Stimulated activated CD4-positive, alpha-beta T cell treated with anti-CD3 and anti-CD28 coated beads, Interleukin-1b, Interleukin-23, amount 100 ng/mL, for 48 hours (primary cell): ENCODE data around the gene IRF2BPL.
"Not testable (repeated sequence)": the region's sequence is repeated elsewhere in the genome, so short reads cannot be mapped to it uniquely, and the experiment has no call there.

Source experiments
- DNase-seq: peaks from one replicate; pipeline ENCODE4 v3.0.0-alpha.2; 2020

The IRF2BPL gene

DNA sequence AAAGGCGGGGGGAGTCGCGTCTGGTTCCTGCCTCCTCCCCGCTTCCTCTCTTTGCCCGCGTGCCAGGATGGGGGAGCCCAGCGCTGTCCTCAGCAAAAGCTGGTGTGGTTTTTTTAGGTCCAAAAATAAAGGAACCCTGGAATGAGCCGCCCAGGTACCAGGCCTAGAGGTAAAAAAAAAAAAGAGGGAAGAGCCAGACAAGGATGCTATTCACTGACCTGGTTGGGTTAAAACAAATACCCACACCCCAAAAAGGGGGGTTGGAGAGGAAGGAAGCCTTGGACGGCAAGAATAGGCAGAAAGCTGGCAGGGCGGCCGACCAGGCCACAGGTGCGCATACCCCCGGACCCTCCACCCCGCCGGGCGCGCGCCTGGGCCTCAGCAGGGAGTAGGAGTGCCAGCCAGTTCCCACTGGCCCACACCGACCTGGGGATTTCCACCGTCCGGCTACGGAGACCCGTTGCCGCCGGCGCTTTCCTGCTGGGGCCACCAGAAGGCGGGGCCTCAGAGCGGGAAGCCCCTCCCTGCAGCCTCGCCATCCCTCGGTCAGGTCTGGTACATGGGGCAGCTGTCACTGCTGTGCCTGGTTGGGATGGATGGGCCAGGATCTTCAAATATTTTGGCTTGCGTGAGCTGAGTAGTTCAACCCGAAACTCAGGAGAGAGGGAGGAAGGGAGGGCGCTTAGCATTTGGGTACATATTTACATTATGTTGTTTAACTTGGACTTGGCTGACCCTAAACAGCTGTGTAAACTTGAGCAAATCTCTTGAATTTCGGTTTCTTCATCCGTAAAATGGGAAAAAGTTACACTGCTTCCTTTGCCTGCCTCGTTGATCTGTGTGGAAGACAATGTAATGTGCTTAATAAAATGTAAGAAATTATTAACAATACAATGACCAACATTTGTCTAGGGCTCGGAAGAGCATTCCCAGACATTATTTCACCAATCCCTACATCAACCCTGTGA lies 5.4 kb upstream of the IRF2BPL start:
- peak; percentile 87 for DNase-seq

DNA sequence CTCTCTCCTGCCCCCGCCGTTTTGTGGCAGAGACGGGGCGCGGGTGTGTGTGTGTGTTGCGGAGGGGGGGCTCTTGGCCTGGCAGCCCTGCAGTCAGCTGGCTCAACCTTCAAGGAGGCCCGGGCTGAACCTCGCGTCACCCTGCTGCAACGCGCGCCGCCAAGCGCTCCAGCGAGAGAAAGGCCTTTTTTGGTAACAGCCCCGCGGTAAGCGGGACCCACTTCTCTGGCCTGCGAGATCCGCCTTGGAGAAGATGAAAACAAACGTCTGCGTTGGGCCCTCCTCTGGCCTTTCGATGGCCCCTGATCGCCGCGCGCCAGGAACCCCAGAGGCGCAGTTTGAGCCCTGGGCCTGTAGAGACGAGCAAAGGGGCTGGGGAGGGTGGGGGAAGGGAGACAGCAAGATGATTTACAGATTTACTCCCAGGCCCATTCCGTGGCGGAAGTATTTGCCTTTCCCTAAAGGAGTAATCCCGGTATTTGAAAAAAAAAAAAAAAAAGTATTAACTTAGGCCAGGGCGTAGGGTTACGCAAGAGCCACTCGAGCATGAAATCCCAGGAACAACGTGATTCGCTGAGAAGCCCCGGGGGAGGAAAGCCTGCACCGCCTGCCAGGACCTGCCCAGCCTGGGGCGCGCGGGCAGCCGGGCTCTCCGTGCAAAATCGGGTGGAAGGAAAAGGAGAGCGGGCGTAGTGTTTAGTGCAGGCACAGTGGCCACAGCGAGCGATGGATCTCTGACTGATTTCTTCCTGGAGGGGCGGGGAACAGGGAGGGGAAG lies 4.5 kb upstream of the IRF2BPL start:
- peak; percentile 82 for DNase-seq

DNA sequence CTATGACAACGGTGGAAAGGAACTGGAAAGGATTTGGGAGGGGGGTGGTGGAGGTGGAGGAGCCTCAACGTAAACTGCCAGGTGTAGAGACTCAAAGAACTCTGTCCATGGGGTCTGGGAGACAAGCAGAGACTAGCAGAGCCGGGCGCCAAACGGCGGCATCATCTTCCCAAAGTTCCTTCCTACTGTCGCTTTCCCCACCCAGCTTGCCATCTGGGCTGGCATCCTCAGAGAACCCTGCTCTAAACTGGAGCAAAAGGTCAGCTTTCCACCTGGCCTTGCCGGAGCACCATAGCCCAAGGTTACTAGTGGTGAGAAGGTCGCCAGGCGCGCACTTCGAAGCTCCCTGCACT lies 4.0 kb upstream of the IRF2BPL start:
- DNase-seq: no peak

DNA sequence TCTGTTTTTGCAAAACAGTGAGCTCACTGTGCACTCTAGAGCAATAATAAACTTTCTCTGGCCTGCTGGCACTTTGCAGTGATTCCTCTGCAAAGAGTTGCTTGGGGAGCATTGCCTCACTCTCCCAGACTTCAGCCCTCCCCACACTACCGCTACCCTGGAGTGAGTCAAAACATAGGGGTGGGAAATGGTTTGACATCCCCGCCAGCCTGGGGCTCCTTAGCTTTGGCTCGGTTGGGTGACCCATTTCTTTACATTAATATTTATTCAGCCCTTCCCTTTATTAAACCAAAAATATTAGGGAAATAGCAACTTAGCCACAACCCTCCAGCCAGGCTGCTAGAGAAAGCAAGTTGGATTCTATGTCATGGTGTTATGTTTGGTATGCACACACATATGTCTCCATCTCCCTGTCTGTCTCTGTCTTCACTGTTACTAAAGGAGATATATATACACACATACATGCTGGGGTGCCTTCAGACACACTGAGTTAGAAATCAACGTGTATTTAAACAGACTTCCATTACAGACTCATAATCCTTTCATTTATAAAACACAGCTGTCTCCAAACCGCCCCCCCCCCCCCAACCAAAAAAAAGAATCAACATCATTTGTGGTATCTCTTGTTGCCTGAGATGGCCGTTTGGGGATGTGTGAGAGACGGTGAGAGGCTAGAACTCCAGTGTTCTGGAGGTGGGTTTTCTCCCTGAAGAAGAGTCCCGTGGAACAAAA lies 3.4 kb upstream of the IRF2BPL start:
- no peak for DNase-seq

DNA sequence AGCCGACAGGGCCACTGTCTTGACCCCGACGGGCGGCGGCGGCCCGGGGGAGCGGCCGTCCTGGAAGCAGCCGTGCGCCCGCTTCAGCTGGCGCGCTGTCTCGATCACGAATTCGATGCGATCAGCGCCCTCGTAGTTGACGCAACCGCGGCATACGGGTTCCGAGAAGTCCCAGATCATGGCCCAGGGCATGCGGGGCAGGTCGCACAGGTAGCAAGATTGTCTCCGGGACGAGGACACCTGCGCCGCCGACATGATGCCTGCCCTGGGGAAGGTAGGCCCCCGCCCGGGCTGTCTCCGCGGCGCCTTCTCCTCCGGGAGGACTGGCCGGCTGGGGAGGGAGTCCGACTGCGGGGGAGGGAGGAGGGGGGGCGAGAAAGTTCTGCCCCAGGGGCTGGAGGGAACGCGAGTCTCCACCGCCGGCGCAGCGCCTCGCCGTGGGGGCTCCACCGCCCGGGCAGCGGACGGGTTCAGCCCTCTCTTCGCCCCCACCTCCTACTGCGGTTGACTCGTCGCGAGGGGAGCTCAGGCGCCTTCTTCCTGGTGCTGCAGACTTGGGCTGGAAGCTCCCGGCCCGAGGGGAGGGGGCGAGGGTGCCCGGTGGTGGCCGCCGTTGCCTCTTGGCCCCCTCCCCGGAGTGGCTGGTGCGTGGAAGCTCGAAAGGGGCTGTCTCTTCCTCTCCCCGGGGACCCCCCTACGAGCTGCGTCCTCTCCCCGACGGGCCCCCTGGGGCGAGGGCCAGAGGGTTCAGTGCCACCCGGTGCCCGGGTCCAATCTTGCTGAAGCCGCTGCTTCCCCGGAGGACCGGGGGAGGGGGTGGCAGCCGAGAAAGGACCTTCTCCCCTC lies 747 bp downstream of the IRF2BPL start:
- peak; percentile 65 for DNase-seq

DNA sequence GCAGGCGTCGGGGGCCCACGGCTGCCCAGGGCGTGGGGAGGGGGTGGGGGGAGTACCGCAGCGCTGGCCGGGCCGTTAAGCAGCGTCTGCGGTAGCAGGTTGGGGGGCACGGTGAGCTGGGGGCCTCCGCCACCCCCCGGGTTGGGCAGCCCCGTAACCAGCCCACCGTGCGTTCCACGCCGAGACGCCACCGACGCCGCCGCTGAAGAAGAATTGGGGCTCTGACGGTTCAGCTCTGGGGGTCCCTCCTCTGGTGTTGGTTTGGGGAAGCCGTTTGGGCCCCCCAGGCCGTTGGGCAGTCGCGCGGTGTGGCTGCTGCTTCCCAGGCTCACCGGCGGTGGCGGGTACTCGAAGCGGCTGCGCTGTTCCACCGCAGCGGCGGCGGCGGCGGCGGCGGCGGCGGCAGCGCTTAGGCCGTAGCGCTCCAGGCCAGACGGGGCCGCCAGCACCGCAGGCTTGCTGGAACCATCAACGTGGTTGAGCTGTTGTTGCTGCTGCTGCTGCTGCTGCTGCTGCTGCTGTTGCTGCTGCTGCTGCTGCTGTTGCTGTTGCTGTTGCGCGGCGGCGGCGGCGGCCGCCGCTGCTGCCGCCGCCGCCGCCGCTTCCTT lies 1.5 kb downstream of the IRF2BPL start:
- peak; percentile 48 for DNase-seq

DNA sequence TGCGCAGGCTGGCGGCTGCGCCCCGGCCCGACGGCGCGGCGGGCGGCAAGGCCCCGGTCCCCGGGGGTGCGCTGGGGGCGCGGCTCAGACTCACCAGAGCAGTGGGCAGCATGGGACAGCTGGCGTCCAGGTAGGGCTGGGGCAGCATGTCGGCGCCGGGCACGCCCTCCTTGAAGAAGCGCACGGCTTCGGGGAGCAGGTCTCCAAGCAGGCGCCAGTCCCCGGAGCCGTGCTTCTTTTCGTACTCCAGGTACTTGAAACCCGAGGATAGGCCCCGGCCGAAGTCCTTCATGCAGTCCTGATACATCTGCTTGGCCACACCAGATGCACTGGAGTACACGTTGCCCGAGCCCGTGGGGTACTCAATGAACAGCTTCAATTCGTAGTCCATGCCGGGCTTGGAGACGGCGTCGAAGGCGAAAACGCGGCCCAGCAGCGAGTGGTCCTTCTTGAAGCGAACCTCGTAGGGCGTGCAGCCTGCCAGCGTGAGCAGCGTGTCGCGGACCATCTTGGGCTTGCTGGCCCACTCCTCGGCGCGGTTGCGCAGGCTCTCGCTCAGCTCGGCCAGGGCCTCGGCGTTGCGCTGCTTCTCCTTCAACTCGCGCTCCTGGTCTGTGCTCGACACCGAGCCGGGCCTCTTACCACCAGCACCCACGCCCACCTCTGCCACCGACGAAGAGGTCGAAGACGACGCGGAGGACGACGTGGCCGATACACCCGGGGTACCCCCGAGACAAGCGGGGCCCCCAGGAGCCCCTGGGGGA lies 2.2 kb downstream of the IRF2BPL start:
- DNase-seq: no peak

DNA sequence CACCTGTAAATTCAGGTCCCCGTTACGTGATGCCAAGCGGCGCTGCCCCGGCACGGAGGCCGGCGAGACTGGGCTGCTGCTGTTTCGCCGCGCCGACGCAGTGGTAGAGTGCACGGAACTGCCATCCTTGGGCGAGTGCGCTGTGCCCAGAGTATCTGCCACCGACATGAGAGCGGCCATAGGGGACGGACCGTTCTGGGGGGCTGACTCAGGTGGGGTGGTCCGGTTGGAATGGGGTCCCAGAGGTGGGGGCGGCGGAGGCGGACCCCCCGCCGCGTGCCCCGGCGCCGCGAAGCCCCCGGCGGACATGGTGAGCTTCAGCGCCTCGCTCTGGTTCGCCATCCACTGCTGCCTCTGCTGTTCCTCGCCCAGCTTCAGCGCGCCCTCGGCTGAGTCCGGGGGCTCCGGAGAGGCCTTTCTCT lies 2.8 kb downstream of the IRF2BPL start:
- no peak for DNase-seq

DNA sequence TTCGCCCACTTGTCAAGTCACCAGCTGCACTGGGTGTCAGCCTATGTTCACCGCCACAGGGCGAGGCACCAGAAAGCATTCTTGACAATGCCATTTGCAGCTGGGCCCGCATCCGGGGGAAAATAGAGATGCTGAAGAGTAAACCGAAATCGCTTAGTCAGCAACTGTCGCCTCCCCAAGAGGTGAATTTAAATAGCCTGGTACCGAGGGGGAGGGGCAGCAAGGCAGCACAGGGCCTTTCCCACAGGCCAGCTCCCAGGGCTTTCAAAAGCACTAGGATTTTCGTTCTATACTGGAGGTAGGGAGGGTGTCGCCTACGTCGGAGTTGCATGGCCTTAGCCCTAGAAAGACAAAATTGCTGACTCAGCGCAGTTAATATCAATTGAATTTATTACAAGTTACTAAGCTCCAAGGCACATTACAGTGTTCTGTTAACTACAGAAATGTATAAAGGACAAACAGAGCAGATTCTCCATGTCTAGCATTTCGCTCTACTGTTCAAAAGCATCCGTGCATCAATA lies 4.3 kb downstream of the IRF2BPL start:
- peak; percentile 85 for DNase-seq

DNA sequence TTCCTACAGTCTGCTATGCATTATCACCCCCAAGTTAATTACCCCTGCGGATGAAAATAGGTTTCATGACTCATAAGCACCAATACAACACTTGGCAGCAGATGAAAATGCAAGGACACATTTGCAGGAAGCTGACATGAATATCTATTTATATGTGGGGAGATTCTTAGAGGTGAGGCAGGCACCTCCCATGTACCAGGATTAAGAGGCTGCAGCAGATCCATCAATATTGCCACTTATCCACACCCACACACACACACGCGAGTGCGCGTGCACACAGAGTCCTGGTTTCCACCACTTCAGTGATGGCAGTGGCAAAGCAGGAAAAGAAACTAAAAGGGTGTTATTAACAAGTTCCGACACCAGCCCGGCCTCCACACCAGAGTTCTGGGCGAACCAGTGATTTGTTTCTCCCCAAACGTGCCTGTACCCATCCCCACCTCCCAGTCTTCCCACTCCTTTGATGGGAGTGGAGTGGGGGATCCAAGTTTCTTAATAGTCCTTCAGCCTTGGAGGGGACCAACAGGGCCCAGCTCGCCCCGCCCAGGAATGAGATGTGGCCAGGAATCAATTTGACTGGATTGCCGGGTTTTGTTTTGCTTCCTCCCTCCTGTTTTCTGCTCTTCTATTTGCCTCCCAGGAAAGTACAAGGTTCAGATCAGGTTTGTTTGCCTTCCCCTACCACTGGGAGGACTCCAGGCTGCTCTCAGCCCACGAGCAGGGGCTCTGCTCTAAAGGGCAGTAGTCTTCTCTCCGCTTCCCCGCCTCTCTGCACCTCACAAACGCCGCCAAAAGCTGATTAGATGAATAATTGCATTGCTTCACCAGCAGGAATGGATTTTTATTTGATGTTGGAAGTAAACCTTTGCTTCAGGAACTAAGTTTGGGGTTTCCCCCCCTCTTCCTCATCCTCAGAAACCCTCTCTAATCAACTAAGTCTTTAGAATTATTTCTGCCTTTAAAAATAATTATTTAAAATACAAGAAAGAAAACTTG lies 5.2 kb downstream of the IRF2BPL start:
- peak; percentile 51 for DNase-seq

DNA sequence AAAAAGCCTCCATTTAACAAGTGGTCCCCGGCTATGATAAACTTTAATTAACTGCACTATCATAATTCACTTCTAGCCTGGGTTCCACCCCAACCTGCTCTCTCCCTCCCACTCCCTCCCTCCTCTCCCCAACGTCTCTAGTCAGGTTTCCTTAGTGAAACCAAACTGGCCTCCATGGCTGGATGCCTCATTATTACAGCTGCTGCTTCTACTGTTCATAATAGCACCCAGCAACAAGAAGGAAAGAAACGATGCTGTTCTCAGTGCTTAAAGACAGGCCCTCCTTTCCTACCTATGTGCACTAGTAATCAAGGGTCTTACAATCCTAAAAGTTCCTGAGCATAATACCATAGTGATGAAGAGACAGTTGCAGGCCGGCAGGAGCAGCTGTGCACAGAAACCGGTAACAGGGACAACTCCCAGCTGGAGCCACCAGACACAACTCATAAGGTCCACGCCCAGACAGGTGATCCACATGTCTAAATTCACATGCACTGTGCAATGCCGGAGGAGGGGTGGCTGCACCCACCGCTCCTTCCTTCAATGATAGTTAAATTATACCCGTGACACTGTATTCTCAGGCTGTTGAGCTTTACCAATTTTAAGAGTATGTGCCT lies 6.2 kb downstream of the IRF2BPL start:
- no peak for DNase-seq

DNA sequence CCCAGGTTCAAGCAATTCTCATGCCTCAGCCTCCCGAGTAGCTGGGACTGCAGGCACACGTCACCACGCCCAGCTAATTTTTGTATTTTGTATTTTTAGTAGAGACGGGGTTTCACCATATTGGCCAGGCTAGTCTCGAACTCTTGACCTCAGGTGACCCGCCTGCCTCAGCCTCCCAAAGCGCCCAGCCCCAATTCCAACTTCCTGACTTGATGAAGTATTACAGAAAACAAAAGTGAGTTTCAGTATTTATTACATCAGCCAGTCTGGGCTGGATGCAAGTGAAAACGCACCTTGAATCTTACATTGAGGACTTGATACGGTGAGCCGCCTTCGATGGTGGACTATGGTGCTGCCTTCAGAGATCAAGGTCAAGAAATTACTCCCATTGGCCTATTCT lies 7.1 kb downstream of the IRF2BPL start:
- not testable (repeated sequence) for DNase-seq

DNA sequence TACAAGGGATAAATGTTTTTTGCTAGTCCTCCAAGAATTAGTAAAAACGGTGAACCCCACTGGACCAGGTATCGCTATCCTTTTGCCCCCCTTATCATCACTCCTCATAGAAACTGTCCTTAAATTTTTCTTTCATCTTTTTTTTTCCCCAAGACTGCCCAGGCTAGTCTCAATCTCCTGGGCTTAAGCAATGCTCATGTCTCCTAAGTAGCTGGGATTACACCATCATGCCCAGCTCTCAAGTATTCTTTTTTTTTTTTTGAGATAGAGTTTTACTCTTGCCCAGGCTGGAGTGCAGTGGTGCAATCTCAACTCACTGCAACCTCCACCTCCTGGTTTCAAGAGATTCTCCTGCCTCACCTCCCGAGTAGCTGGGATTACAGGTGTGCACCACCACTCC lies 9.7 kb downstream of the IRF2BPL start:
- no peak for DNase-seq

DNA sequence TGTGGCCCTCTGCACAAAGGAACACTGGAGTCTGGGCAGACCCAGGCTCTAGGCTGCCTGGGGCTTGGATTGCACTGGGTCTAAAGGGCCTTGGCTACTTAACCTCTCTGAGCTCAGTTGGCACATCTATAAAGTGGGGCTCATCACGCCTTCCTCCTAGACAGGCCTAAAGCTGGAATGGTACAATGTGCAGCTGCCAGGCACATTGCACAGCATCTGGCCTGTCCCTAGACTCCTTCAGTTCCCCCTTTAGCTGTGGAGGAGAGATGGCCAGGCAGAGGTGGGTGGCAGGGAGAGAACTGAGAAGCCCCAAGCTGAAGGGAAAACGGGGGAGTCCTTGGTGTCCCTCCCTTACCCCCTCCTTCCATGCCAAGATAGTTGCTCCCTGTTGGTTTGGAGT lies 10.8 kb downstream of the IRF2BPL start:
- no peak for DNase-seq

DNA sequence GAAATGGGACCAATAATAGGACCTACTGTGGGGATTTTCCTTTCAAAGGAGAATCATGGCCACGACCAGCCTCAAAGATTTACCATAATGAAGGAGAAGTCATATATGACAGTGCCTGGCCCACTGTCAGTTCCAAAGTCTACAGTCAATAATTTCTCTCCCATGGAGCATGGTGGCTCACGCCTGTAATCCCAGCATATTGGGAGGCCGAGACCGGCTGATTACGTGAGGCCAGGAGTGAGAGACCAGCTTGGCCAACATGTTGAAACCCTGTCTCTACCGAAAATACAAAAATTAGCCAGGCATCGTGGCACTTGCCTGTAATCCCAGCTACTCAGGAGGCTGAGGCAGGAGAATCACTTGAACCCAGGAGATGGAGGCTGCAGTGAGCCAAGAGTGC lies 13.8 kb downstream of the IRF2BPL start:
- DNase-seq: no peak

DNA sequence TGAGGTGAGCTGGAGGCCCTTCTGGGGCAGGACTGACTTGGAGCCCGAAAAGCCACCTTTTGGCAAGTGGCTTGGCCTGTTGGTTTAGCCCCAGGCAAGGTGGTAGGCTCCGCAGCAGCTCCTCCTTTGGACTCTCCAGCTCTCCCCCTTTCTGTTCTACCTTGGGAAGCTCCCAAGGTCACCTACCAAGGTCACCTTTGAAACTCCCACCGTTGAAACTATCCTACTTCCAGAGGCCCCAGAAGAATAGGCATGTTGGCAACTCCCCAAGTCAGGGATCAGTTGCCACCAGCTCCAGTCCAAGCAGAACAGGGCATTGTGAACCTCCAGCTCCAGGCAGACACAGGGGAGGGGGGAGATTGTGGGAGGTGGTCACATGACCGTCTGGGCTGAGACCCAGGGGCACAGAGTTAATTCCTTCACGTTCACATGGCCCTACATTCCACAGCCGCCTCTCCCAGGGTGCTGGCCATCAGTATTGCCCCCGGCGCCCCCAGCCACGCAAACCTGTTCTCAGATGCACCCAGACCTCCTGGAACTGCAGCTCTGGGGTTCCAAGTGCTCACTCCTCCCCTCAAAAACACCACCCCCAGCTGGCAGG lies 14.4 kb downstream of the IRF2BPL start:
- no peak for DNase-seq

DNA sequence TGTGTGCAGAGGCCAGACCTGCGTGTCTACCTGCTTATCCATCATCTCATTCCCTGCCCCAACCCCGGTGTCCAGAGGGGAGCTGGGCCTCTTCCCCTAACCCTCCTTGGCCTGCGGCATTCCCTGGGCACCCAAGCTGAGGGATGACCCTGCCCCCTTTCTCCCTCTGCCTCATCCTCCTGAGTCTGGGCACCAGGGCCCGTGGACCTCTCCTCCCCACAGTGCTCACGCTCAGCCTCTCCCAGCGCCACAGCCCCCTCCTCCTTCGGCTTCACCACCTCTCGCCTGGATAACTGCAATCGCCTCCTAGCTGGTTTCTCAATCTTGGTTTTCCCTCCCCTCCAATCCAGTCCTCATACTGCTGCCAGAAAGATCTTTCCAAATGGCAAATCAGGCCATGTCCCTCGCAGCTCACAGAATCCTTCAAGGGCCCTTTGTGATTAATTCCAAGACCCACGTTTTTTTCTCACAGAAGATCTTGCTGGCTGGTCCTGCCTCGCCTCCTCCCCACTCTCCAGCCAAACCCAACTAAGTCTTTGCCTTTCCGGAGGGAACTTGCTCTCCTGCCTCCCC lies 16.2 kb downstream of the IRF2BPL start:
- DNase-seq: no peak

DNA sequence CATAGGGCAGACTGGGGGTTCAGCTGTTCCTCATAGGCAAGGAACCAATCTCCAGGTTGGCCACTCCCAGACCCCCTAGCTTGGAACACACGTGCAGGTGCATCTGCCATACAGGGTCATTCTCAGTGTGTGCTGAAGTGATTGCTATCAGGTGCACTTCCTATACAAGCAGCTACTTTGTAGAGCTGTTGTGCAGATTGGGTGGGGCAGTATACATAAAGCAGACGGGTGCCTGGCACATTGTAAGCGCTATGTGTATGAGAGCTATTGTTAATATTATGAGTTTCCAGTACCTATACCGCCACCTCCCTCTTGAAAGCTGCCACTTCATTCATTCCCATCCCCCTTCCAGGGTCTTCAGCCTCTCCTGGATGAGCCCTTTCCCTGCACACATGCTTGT lies 17.3 kb downstream of the IRF2BPL start:
- no peak for DNase-seq
